ENCODE data around the gene MEGF6. TPM values are rescaled to one million over a fixed set of nuclear protein-coding genes. Genes with fewer than 3 reads are reported as not detected.

MEGF6 gene
- total RNA-seq, 2 donors from 2014 or later: 63.1 to 63.8 TPM

GRCh38 chr1:3471356-3472087 is 139.8 kb downstream of the MEGF6 start:
- Mint-ChIP-seq H3K36me3 (ENCODE audit: low read depth) (peaks cover 2% of the 10 kb centered on the region), H3K27ac (no peak overlapping the region), H3K4me1 (peaks cover 6% of the 10 kb centered on the region), H3K27me3 (peaks cover 5% of the 10 kb centered on the region), H3K4me3 (no peak overlapping the region)
- DNase-seq (no peak), ATAC-seq (no peak)
- no peaks in the 10 kb centered on the region for H3K9me3 ChIP-seq (ENCODE audit: control insufficient read depth, low read length, poor library complexity, severe bottlenecking)

- peaks cover 8% of the 10 kb centered on the region for H3K27me3 Mint-ChIP-seq
- no peaks in the 10 kb centered on the region for H3K9me3 ChIP-seq (ENCODE audit: control insufficient read depth, low read length, poor library complexity, severe bottlenecking)
- no peak overlapping the region for H3K4me3 Mint-ChIP-seq
- DNase-seq (peak in 1 of 3 donors; percentile 9), ATAC-seq (no peak)
- H3K4me1 Mint-ChIP-seq: peaks cover 8% of the 10 kb centered on the region
- H3K27ac Mint-ChIP-seq: no peak overlapping the region
- H3K36me3 Mint-ChIP-seq (ENCODE audit: low read depth): peaks cover 2% of the 10 kb centered on the region
Measured at GRCh38 chr1:3470650-3471355, 140.5 kb downstream of the MEGF6 start.

GRCh38 chr1:3469849-3470649 is 141.3 kb downstream of the MEGF6 start:
- H3K9me3 ChIP-seq (ENCODE audit: control insufficient read depth, low read length, poor library complexity, severe bottlenecking): no peaks in the 10 kb centered on the region
- peaks cover 9% of the 10 kb centered on the region for H3K4me1 Mint-ChIP-seq
- H3K4me3 Mint-ChIP-seq: no peak overlapping the region
- peaks cover 2% of the 10 kb centered on the region for H3K36me3 Mint-ChIP-seq (ENCODE audit: low read depth)
- no peak overlapping the region for H3K27ac Mint-ChIP-seq
- peak in 1 of 3 donors; percentile 10 for DNase-seq
- peak; percentile 14 for ATAC-seq
- H3K27me3 Mint-ChIP-seq: peaks cover 10% of the 10 kb centered on the region

GRCh38 chr1:3469104-3469848 is 142.0 kb downstream of the MEGF6 start:
- Mint-ChIP-seq H3K27me3 (peaks cover 10% of the 10 kb centered on the region), H3K4me1 (peaks cover 9% of the 10 kb centered on the region), H3K27ac (no peak overlapping the region), H3K36me3 (ENCODE audit: low read depth) (peaks cover 2% of the 10 kb centered on the region), H3K4me3 (no peak overlapping the region)
- ATAC-seq (no peak), DNase-seq (peak in 1 of 3 donors; percentile 9)
- H3K9me3 ChIP-seq (ENCODE audit: control insufficient read depth, low read length, poor library complexity, severe bottlenecking): no peaks in the 10 kb centered on the region

GRCh38 chr1:3468236-3469103 is 142.8 kb downstream of the MEGF6 start:
- ATAC-seq: no peak
- H3K9me3 ChIP-seq (ENCODE audit: control insufficient read depth, low read length, poor library complexity, severe bottlenecking): no peaks in the 10 kb centered on the region
- peak in 1 of 3 donors; percentile 7 for DNase-seq
- Mint-ChIP-seq H3K4me1 (peaks cover 8% of the 10 kb centered on the region), H3K27ac (no peak overlapping the region), H3K4me3 (no peak overlapping the region), H3K27me3 (peaks cover 5% of the 10 kb centered on the region), H3K36me3 (ENCODE audit: low read depth) (peaks cover 2% of the 10 kb centered on the region)

GRCh38 chr1:3467096-3468036 is 143.9 kb downstream of the MEGF6 start:
- H3K9me3 ChIP-seq (ENCODE audit: control insufficient read depth, low read length, poor library complexity, severe bottlenecking): no peaks in the 10 kb centered on the region
- no peak overlapping the region for H3K4me3 Mint-ChIP-seq
- H3K4me1 Mint-ChIP-seq: peaks cover 8% of the 10 kb centered on the region
- H3K27me3 Mint-ChIP-seq: peaks cover 5% of the 10 kb centered on the region
- H3K27ac Mint-ChIP-seq: no peak overlapping the region
- DNase-seq (peak in 1 of 3 donors; percentile 8), ATAC-seq (no peak)
- H3K36me3 Mint-ChIP-seq (ENCODE audit: low read depth): peaks cover 2% of the 10 kb centered on the region

GRCh38 chr1:3466366-3467075 is 144.8 kb downstream of the MEGF6 start:
- DNase-seq: no peak
- H3K27ac Mint-ChIP-seq: no peak overlapping the region
- H3K9me3 ChIP-seq (ENCODE audit: control insufficient read depth, low read length, poor library complexity, severe bottlenecking): no peaks in the 10 kb centered on the region
- H3K27me3 Mint-ChIP-seq: peaks cover 5% of the 10 kb centered on the region
- peaks cover 10% of the 10 kb centered on the region for H3K4me1 Mint-ChIP-seq
- peaks cover 2% of the 10 kb centered on the region for H3K36me3 Mint-ChIP-seq (ENCODE audit: low read depth)
- ATAC-seq: no peak
- H3K4me3 Mint-ChIP-seq: no peak overlapping the region

GRCh38 chr1:3465935-3466321 is 145.4 kb downstream of the MEGF6 start:
- Mint-ChIP-seq H3K27ac (no peak overlapping the region), H3K4me3 (no peak overlapping the region), H3K4me1 (peaks cover 10% of the 10 kb centered on the region), H3K27me3 (peaks cover 5% of the 10 kb centered on the region), H3K36me3 (ENCODE audit: low read depth) (peaks cover 2% of the 10 kb centered on the region)
- DNase-seq (no peak), ATAC-seq (no peak)
- no peaks in the 10 kb centered on the region for H3K9me3 ChIP-seq (ENCODE audit: control insufficient read depth, low read length, poor library complexity, severe bottlenecking)

GRCh38 chr1:3465091-3465934 is 146.0 kb downstream of the MEGF6 start:
- no peaks in the 10 kb centered on the region for H3K9me3 ChIP-seq (ENCODE audit: control insufficient read depth, low read length, poor library complexity, severe bottlenecking)
- peaks cover under 1% of the 10 kb centered on the region for H3K36me3 Mint-ChIP-seq (ENCODE audit: low read depth)
- peak in 1 of 3 donors; percentile 7 for DNase-seq
- H3K4me3 Mint-ChIP-seq: no peak overlapping the region
- peaks cover 6% of the 10 kb centered on the region for H3K4me1 Mint-ChIP-seq
- ATAC-seq: no peak
- peaks cover 5% of the 10 kb centered on the region for H3K27me3 Mint-ChIP-seq
- H3K27ac Mint-ChIP-seq: no peak overlapping the region

- peaks cover 6% of the 10 kb centered on the region for H3K4me1 Mint-ChIP-seq
- no peaks in the 10 kb centered on the region for H3K9me3 ChIP-seq (ENCODE audit: control insufficient read depth, low read length, poor library complexity, severe bottlenecking)
- ATAC-seq (no peak), DNase-seq (no peak)
- H3K27ac Mint-ChIP-seq: no peak overlapping the region
- H3K27me3 Mint-ChIP-seq: peaks cover 5% of the 10 kb centered on the region
- H3K4me3 Mint-ChIP-seq: no peak overlapping the region
- no peaks in the 10 kb centered on the region for H3K36me3 Mint-ChIP-seq (ENCODE audit: low read depth)
Measured at GRCh38 chr1:3464649-3465025, 146.7 kb downstream of the MEGF6 start.
